GM12878 (cell line): Measurements from ENCODE around the gene NR6A1. TPM values are rescaled to one million over a fixed set of nuclear protein-coding genes. Genes with fewer than 3 reads are reported as not detected.

ENCODE experiments used
- ATAC-seq: fragments of 200-7000 bp; cut with Tn5 transposase; 3 replicates; pipeline ENCODE4 v1.9.1; 2020; ENCODE audit warnings: mild to moderate bottlenecking, moderate library complexity
- BruUV-seq: library from RNA; stranded (reverse); fragments of 400-500 nt; replicated peaks from 2 replicates; lab custom pipeline; 2021; lab: Mats Ljungman, UMichigan
- CTCF ChIA-PET: fragments of 300-600 bp; sonication (Branson Sonifier 250); formaldehyde crosslinking; extraction: SDS; loops from one replicate; lab custom pipeline; 2021; ENCODE audit warnings: inconsistent platforms; lab: Yijun Ruan, JAX
- POLR2A ChIA-PET: fragments of 350-600 bp; formaldehyde crosslinking; extraction: SDS; loops from one replicate; lab custom pipeline; 2021; ENCODE audit warnings: inconsistent platforms; lab: Charles Lee
- RAD21 ChIA-PET: fragments of 300-600 bp; sonication (Branson Sonifier 250); formaldehyde crosslinking; loops from one replicate; lab custom pipeline; 2023; ENCODE audit warnings: antibody characterized with exemption; ENCODE audit not compliant: unreplicated experiment; lab: Charles Lee
- SMC1A ChIA-PET: fragments of 300-600 bp; sonication (Branson Sonifier 250); formaldehyde crosslinking; loops from one replicate; lab custom pipeline; 2023; ENCODE audit not compliant: unreplicated experiment, uncharacterized antibody; lab: Charles Lee
- DNase-seq: peaks from one replicate; pipeline ENCODE4 v3.0.0-alpha.2; 2011; ENCODE audit warnings: low read depth, low spot score
- FAIRE-seq: peaks from 3 replicates; lab custom pipeline; 2011; peaks lifted over from hg19 to GRCh38; lab: Jason Lieb, UNC
- H2AFZ ChIP-seq: 2 replicates; pipeline ENCODE4 v1.6.0; 2011; ENCODE audit warnings: low read depth, low read length, control low read depth; ENCODE audit not compliant: control insufficient read depth
- H3K27ac ChIP-seq: 2 replicates; pipeline ENCODE4 v1.5.1; 2011; ENCODE audit warnings: control low read depth; ENCODE audit not compliant: control insufficient read depth, insufficient read depth
- H3K27me3 ChIP-seq, 2 experiments: replicated peaks in 1 of 2; 2 replicates each; pipeline versions ENCODE4 v1.6.0 to v1.6.1; 2011; ENCODE audit warnings: low read length in 1 of 2; ENCODE audit not compliant: control insufficient read depth in 2 of 2, insufficient read depth in 2 of 2
- H3K36me3 ChIP-seq, 2 experiments: 2 replicates each; pipeline ENCODE4 v1.5.1; 2011; ENCODE audit warnings: low read length in 1 of 2; ENCODE audit not compliant: control insufficient read depth in 2 of 2, insufficient read depth in 2 of 2
- H3K4me1 ChIP-seq: 2 replicates; pipeline ENCODE4 v1.6.1; 2011; ENCODE audit warnings: mild to moderate bottlenecking, low read length, moderate library complexity, mixed read lengths; ENCODE audit not compliant: control insufficient read depth, insufficient read depth
- H3K4me2 ChIP-seq: 2 replicates; pipeline ENCODE4 v1.6.0; 2011; ENCODE audit warnings: control low read depth; ENCODE audit not compliant: control insufficient read depth, insufficient read depth
- H3K4me3 ChIP-seq: fragments of 200-600 bp; sonication (generic); 2 replicates; pipeline ENCODE4 v1.5.1; 2016
- H3K79me2 ChIP-seq: 2 replicates; pipeline ENCODE4 v1.6.0; 2011; ENCODE audit warnings: low read length; ENCODE audit not compliant: control insufficient read depth, insufficient read depth
- H3K9ac ChIP-seq: 2 replicates; pipeline ENCODE4 v1.8.0; 2011; ENCODE audit warnings: low read length, control low read depth, mixed read lengths; ENCODE audit not compliant: control insufficient read depth, insufficient read depth
- H3K9me3 ChIP-seq: replicated peaks from 3 replicates; pipeline ENCODE4 v1.5.1; 2011; ENCODE audit warnings: mild to moderate bottlenecking, low read length; ENCODE audit not compliant: control insufficient read depth, insufficient read depth
- H4K20me1 ChIP-seq: 2 replicates; pipeline ENCODE4 v1.6.0; 2011; ENCODE audit not compliant: control insufficient read depth, insufficient read depth
- ATF7 ChIP-seq: fragments of 450-650 bp; IDR thresholded peaks from 2 replicates; pipeline ENCODE4 v1.6.1; 2016; ENCODE audit warnings: low read depth, mild to moderate bottlenecking
- CBX5 ChIP-seq: sonication (generic); IDR thresholded peaks from 2 replicates; pipeline ENCODE4 v1.6.1; 2016; ENCODE audit warnings: low read depth, moderate library complexity, mild to moderate bottlenecking, inconsistent platforms
- CREB1 ChIP-seq: IDR thresholded peaks from 2 replicates; pipeline ENCODE4 v1.6.1; 2012; ENCODE audit warnings: low read depth, mild to moderate bottlenecking, inconsistent platforms
- GATAD2B ChIP-seq: fragments of 450-650 bp; conservative IDR thresholded peaks from 2 replicates; pipeline ENCODE4 v1.6.1; 2017; ENCODE audit warnings: low read depth, mild to moderate bottlenecking, moderate library complexity
- HCFC1 ChIP-seq: fragments of 150-350 bp; IDR thresholded peaks from 2 replicates; pipeline ENCODE4 v1.6.1; 2014; ENCODE audit warnings: low read length
- HDAC6 ChIP-seq: fragments of 200-600 bp; sonication (generic); IDR thresholded peaks from one replicate; pipeline ENCODE4 v1.8.0; 2017; ENCODE audit warnings: antibody characterized with exemption; ENCODE audit not compliant: unreplicated experiment
- IKZF1 ChIP-seq: fragments of 450-650 bp; conservative IDR thresholded peaks from 2 replicates; pipeline ENCODE4 v1.6.1; 2017; ENCODE audit warnings: antibody characterized with exemption, mild to moderate bottlenecking
- IKZF2 ChIP-seq, 2 experiments: fragments of 450-650 bp; IDR thresholded peaks; 2 replicates each; pipeline ENCODE4 v1.6.1; 2017; ENCODE audit warnings: mild to moderate bottlenecking in 2 of 2, moderate library complexity in 2 of 2
- JUNB ChIP-seq: IDR thresholded peaks from 2 replicates; pipeline ENCODE4 v1.6.1; 2016; ENCODE audit warnings: antibody characterized with exemption, mild to moderate bottlenecking
- KDM1A ChIP-seq: fragments of 200-600 bp; sonication (generic); IDR thresholded peaks from 2 replicates; pipeline ENCODE4 v1.6.1; 2016; ENCODE audit warnings: borderline replicate concordance
- PAX5 ChIP-seq: IDR thresholded peaks from 2 replicates; pipeline ENCODE4 v1.6.1; 2011; ENCODE audit warnings: low read depth, low read length, borderline replicate concordance
- PAX8 ChIP-seq: fragments of 450-650 bp; IDR thresholded peaks from 2 replicates; pipeline ENCODE4 v1.6.1; 2017; ENCODE audit warnings: mild to moderate bottlenecking, moderate library complexity
- POLR2A ChIP-seq: IDR thresholded peaks from 2 replicates; pipeline ENCODE4 v1.6.1; 2011; ENCODE audit warnings: low read depth, mild to moderate bottlenecking, low read length
- POLR2AphosphoS2 ChIP-seq: IDR thresholded peaks from 2 replicates; pipeline ENCODE4 v1.6.1; 2011; ENCODE audit warnings: low read depth, mild to moderate bottlenecking, low read length, improper control_type of control experiment, moderate library complexity
- RFX5 ChIP-seq: IDR thresholded peaks from 2 replicates; pipeline ENCODE4 v1.6.1; 2011; ENCODE audit warnings: low read depth, low read length, improper control_type of control experiment
- SMARCA5 ChIP-seq: fragments of 450-650 bp; IDR thresholded peaks from 2 replicates; pipeline ENCODE4 v1.6.1; 2017; ENCODE audit warnings: mild to moderate bottlenecking
- SPI1 ChIP-seq: IDR thresholded peaks from 2 replicates; pipeline ENCODE4 v1.6.1; 2011; ENCODE audit warnings: low read depth, mild to moderate bottlenecking, low read length, moderate library complexity, borderline replicate concordance; ENCODE audit not compliant: insufficient read depth
- STAT3 ChIP-seq: IDR thresholded peaks from 2 replicates; pipeline ENCODE4 v1.6.1; 2011; ENCODE audit warnings: low read depth, low read length, improper control_type of control experiment
- TAF1 ChIP-seq: IDR thresholded peaks from 2 replicates; pipeline ENCODE4 v1.6.1; 2011; ENCODE audit warnings: mild to moderate bottlenecking, low read depth, low read length, borderline replicate concordance
- YY1 ChIP-seq: IDR thresholded peaks from 2 replicates; pipeline ENCODE4 v1.6.1; 2011; ENCODE audit warnings: low read depth, mild to moderate bottlenecking, low read length
- WGBS: methylation state at CpG from one replicate; pipeline ENCODE4 v1.1.6; 2016; ENCODE audit warnings: low lambda C conversion rate; ENCODE audit not compliant: insufficient replicate concordance, insufficient coverage; ENCODE audit errors: missing lambda C conversion rate; 5-methylcytosine and 5-hydroxymethylcytosine counted together
- in situ Hi-C: fragments of 300-500 bp; cut with MboI; formaldehyde crosslinking; loops from 9 replicates; pipeline ENCODE4 v1.14.3; 2018; ENCODE audit warnings: mixed read lengths
- intact Hi-C: fragments of 100-400 bp; cut with micrococcal nuclease; formaldehyde crosslinking; loops from one replicate; pipeline ENCODE4 v1.14.2; 2022; ENCODE audit not compliant: unreplicated experiment
- polyA plus RNA-seq, 11 experiments: library from polyadenylated mRNA; depleted of rRNA in 4 of 11; unstranded in 6 of 11; stranded (reverse) in 5 of 11; fragments of >200 nt; fragmentation: Nextera tagmentation in 4 of 11; fragmentation: Illumina TruSeq in 1 of 11; extraction: Ambion mirVana in 4 of 11; extraction: Trizol in 1 of 11; gene quantifications; 1 replicate in 1 of 11; 2 replicates in 10 of 11; pipeline versions ENCODE4 v1.2.1 to v1.2.3, GENCODE V29; 2011 to 2016; ENCODE audit warnings: inconsistent platforms in 2 of 11, missing spikeins in 2 of 11, low read depth in 1 of 11
- total RNA-seq, 4 experiments: library from RNA; depleted of rRNA in 3 of 4; stranded (reverse); fragments of >200 nt in 3 of 4; fragmentation: Illumina TruSeq in 1 of 4; extraction: Trizol in 1 of 4; gene quantifications; 2 replicates each; pipeline versions ENCODE4 v1.2.1 to v1.2.3, GENCODE V29; 2013 to 2021
- TF ChIP-seq, protein P1 (sequence below): IDR thresholded peaks from 2 replicates; pipeline ENCODE4 v1.6.1; 2011; ENCODE audit warnings: low read depth, mild to moderate bottlenecking, low read length, moderate library complexity, borderline replicate concordance; ENCODE audit errors: extremely low read depth
- TF ChIP-seq, protein P2 (sequence below): fragments of 450-650 bp; IDR thresholded peaks from 2 replicates; pipeline ENCODE4 v1.6.1; 2016; ENCODE audit warnings: mild to moderate bottlenecking
- TF ChIP-seq, protein P3 (sequence below): fragments of 450-650 bp; IDR thresholded peaks from 2 replicates; pipeline ENCODE4 v1.6.1; 2016; ENCODE audit warnings: mild to moderate bottlenecking

The NR6A1 gene
- total and polyA plus RNA-seq, 10 of the 15 experiments (the other 5 are each of a cell fraction or from before 2014, with no cell fraction given) = 1.2 to 9.2 (median 4.6) TPM

DNA sequence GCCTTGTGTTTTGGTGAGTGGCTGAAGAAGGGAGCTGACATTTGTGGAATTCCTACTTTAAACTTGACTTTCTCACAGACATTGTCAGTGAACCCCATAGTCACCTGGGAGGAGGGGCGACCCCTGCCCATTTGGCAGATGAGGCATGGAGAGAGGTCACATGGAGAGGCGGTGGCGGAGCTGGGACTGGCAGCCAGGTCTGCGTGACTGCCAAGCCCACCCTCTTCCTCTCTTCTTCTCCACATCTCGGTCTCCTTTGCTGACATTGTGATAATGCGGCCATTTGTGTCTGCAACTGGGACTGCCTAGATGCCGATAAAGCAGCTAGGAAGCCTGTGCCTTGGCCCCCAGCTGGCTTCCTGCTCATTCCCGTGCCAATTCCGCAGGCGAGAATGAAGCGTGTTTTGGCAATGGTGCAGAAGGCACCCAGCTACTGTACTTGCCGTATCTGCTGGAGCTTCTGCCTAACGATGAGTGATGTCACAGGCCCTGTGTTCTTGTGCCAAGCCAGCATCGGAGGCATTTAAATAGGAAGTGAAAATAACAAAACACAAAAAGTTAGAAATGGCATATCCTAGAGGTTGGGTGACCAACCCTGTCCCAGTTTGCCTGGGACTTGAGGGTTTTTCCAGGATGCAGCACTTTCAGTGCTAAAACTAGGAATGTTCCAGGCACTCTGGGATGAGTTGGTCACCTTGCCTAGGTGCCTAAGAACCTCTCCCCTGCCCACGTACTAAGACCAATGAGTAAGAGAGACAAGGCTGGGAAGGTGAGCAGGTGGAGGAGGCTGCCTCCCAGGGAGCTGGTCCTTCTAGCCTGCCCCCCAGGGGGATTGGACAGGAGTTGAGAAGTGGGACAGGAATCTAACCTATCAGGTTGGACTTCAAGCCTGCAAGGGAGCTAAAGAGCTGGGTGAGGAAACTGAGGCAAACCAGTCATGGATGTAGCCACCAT, 29.5 kb upstream of the NR6A1 start:
- RAD21 ChIA-PET = interaction anchor here (1.5 kb wide), 1 partner anchor 14 kb away, joined by 3 read pairs; no protein-coding TSS in a partner anchor
- 31% methylated on average over 15 of the region's 15 CpGs for WGBS
- CTCF ChIA-PET = interaction anchor here (0.7 to 1.7 kb wide), 6 partner anchors 14 to 54 kb away, joined by 3 to 4 read pairs (median 3); partner anchors contain the start of gene OLFML2A
- intact Hi-C loops (no loop called here), in situ Hi-C loops (no loop called here)
- SMC1A ChIA-PET = interaction anchor here (0.7 to 2.4 kb wide), 4 partner anchors 12 to 26 kb away, joined by 3 to 8 read pairs (median 4); no protein-coding TSS in a partner anchor
- Histone ChIP-seq H3K79me2 (no peaks in the 10 kb centered on the region), H3K4me1 (0 out of 2 replicates have a peak, but pooled peaks cover 2% of the 10 kb centered on the region), H2AFZ (no peak overlapping the region), H4K20me1 (no peaks in the 10 kb centered on the region), H3K9me3 (no peaks in the 10 kb centered on the region), H3K27me3 (no peaks in the 10 kb centered on the region), H3K4me2 (no peak overlapping the region), H3K27ac (no peak overlapping the region), H3K9ac (no peak overlapping the region), H3K36me3 (no peaks in the 10 kb centered on the region), H3K4me3 (no peak overlapping the region)
- DNase-seq = no peak
- POLR2A ChIA-PET = interaction anchor here (0.7 to 1.8 kb wide), 5 partner anchors 9 to 183 kb away, joined by 3 to 4 read pairs (median 3); no protein-coding TSS in a partner anchor
- FAIRE-seq = peak; percentile 13
- BruUV-seq = no TSS peak
- peak; percentile 81 for ATAC-seq
- TF ChIP-seq CREB1 (peak; percentile 89), PAX8 (no peak), KDM1A (no peak), SMARCA5 (no peak), POLR2AphosphoS2 (no peak), CBX5 (no peak), POLR2A (no peak), PAX5 (no peak), HCFC1 (no peak), YY1 (no peak), IKZF2 (IDR thresholded peaks at IDR 0.05) (peak; percentile 37 to 46; a peak in 3 of 4 replicates), HDAC6 (no peak), ATF7 (0 out of 2 replicates have a peak, but pooled peaks have one; percentile 21), STAT3 (no peak), RFX5 (peak; percentile 95), JUNB (no peak), TAF1 (no peak), GATAD2B (no peak), SPI1 (peak; percentile 60; the same call in 1 of the 2 replicates), IKZF1 (peak; percentile 51)
- TF ChIP-seq, protein P1, sequence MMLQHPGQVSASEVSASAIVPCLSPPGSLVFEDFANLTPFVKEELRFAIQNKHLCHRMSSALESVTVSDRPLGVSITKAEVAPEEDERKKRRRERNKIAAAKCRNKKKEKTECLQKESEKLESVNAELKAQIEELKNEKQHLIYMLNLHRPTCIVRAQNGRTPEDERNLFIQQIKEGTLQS = no peak
- TF ChIP-seq, protein P2, sequence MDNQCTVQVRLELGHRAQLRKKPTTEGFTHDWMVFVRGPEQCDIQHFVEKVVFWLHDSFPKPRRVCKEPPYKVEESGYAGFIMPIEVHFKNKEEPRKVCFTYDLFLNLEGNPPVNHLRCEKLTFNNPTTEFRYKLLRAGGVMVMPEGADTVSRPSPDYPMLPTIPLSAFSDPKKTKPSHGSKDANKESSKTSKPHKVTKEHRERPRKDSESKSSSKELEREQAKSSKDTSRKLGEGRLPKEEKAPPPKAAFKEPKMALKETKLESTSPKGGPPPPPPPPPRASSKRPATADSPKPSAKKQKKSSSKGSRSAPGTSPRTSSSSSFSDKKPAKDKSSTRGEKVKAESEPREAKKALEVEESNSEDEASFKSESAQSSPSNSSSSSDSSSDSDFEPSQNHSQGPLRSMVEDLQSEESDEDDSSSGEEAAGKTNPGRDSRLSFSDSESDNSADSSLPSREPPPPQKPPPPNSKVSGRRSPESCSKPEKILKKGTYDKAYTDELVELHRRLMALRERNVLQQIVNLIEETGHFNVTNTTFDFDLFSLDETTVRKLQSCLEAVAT = 0 out of 2 replicates have a peak, but pooled peaks have one; percentile 23
- TF ChIP-seq, protein P3, sequence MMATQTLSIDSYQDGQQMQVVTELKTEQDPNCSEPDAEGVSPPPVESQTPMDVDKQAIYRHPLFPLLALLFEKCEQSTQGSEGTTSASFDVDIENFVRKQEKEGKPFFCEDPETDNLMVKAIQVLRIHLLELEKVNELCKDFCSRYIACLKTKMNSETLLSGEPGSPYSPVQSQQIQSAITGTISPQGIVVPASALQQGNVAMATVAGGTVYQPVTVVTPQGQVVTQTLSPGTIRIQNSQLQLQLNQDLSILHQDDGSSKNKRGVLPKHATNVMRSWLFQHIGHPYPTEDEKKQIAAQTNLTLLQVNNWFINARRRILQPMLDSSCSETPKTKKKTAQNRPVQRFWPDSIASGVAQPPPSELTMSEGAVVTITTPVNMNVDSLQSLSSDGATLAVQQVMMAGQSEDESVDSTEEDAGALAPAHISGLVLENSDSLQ = no peak
